ENCODE measurements around the gene EPM2A. TPM values are rescaled to one million over a fixed set of nuclear protein-coding genes. Genes with fewer than 3 reads are reported as not detected.

Gene EPM2A
- total RNA-seq, 1 experiment from 2014 or later = 5.7 TPM

GRCh38 chr6:145733207-145733606 is 2.1 kb downstream of the EPM2A start:
- ATAC-seq = no peak
- no peak for DNase-seq (ENCODE audit: low read depth, low spot score)
- no TSS peak for BruUV-seq (replicated peaks)
- no peak for TF ChIP-seq SIN3A (IDR thresholded peaks at IDR 0.05; ENCODE audit: borderline replicate concordance, insufficient read depth, low read depth, low read length)
- no peak for TF ChIP-seq CTCF (IDR thresholded peaks at IDR 0.05)
- no peak for TF ChIP-seq REST (IDR thresholded peaks at IDR 0.05; ENCODE audit: insufficient read depth in 1 of 2, low read depth in 2 of 2, low read length in 1 of 2)
- no peak for TF ChIP-seq POLR2AphosphoS5 (IDR thresholded peaks at IDR 0.05; ENCODE audit: low read depth, low read length)
- ChIA-PET CTCF (no interaction called here), POLR2A (no interaction called here)
- no peak overlapping the region; the same call in 1 of the 2 replicates for H3K27ac ChIP-seq (ENCODE audit: low read length)
- H3K9me3 ChIP-seq (ENCODE audit: control insufficient read depth, insufficient read depth, low read depth, low read length) = no peaks in the 10 kb centered on the region
- peaks cover 17% of the 10 kb centered on the region for H3K4me1 ChIP-seq (ENCODE audit: control insufficient read depth, insufficient read depth, low read length)
- in situ Hi-C loops (cut with HindIII; ENCODE audit: low pct_unique_long_range_greater_than_20kb, low sequenced_read_pairs) (no loop called here), intact Hi-C loops (cut with micrococcal nuclease; ENCODE audit: unreplicated experiment) (loop anchor here (10.0 kb wide), 1 partner anchor 152 kb away; no protein-coding TSS in a partner anchor)
- no peak overlapping the region for H3K4me3 ChIP-seq (ENCODE audit: low read depth in 2 of 2, low read length in 2 of 2)
- no peaks in the 10 kb centered on the region for H3K27me3 ChIP-seq (ENCODE audit: control insufficient read depth, insufficient read depth, low read length)
- no peaks in the 10 kb centered on the region; the same call in 1 of the 2 replicates for H3K36me3 ChIP-seq (ENCODE audit: control insufficient read depth, insufficient read depth, low read length)

GRCh38 chr6:145731447-145731846 is 3.9 kb downstream of the EPM2A start:
- ChIA-PET CTCF (interaction anchor here (0.7 kb wide), 1 partner anchor 60 kb away, joined by 4 read pairs; no protein-coding TSS in a partner anchor), POLR2A (no interaction called here)
- Histone ChIP-seq H3K4me3 (ENCODE audit: low read depth in 2 of 2, low read length in 2 of 2) (no peak overlapping the region), H3K36me3 (ENCODE audit: control insufficient read depth, insufficient read depth, low read length) (no peaks in the 10 kb centered on the region; the same call in 1 of the 2 replicates), H3K4me1 (ENCODE audit: control insufficient read depth, insufficient read depth, low read length) (peaks cover 15% of the 10 kb centered on the region), H3K27me3 (ENCODE audit: control insufficient read depth, insufficient read depth, low read length) (no peaks in the 10 kb centered on the region), H3K9me3 (ENCODE audit: control insufficient read depth, insufficient read depth, low read depth, low read length) (no peaks in the 10 kb centered on the region), H3K27ac (ENCODE audit: low read length) (no peak overlapping the region)
- DNase-seq (ENCODE audit: low read depth, low spot score) (no peak), ATAC-seq (no peak)
- no TSS peak for BruUV-seq (replicated peaks)
- intact Hi-C loops (cut with micrococcal nuclease; ENCODE audit: unreplicated experiment) = loop anchor here (10.0 kb wide), 1 partner anchor 153 kb away; no protein-coding TSS in a partner anchor
- in situ Hi-C loops (cut with HindIII; ENCODE audit: low pct_unique_long_range_greater_than_20kb, low sequenced_read_pairs) = no loop called here
- TF ChIP-seq POLR2AphosphoS5 (IDR thresholded peaks at IDR 0.05; ENCODE audit: low read depth, low read length) (no peak), CTCF (IDR thresholded peaks at IDR 0.05) (no peak), REST (IDR thresholded peaks at IDR 0.05; ENCODE audit: insufficient read depth in 1 of 2, low read depth in 2 of 2, low read length in 1 of 2) (no peak), SIN3A (IDR thresholded peaks at IDR 0.05; ENCODE audit: borderline replicate concordance, insufficient read depth, low read depth, low read length) (no peak), TCF7L2 (IDR thresholded peaks at IDR 0.05; ENCODE audit: low read depth, low read length) (no peak)
